ENCODE data around the gene MPG.

DNA sequence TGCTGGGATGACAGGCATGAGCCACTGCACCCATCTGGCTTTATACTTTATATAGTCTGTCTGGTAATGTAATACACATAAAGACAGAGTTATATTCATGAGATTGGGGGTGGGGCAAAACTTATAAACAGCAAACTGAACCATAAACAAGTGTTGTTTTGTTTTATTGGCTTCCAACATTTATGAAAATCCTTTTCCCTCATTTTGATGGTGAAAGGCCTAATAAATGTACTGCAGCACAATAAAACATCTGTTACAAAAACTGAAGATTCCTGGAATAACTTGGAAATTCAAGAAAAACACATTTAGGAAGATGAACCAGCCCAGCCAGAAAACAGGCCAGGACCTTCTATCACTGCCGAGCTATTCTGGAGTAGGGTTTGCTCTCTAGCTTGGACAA, 44.3 kb downstream of the MPG start:
- TF ChIP-seq POLR2A (IDR thresholded peaks at IDR 0.05) (no peak), CTCF (IDR thresholded peaks at IDR 0.05) (no peak)
